CD4-positive, alpha-beta T cell (primary cell): ENCODE measurements around the gene BCAT1. TPM values are rescaled to one million over a fixed set of nuclear protein-coding genes. Genes with fewer than 3 reads are reported as not detected.
"Not testable (repeated sequence)": the region's sequence is repeated elsewhere in the genome, so short reads cannot be mapped to it uniquely, and the experiment has no call there.

ENCODE experiments used
- ATAC-seq: fragments of 200-7000 bp; cut with Tn5 transposase; one replicate; pipeline ENCODE4 v1.10.0; 2022; ENCODE audit warnings: mild to moderate bottlenecking; ENCODE audit not compliant: poor library complexity
- CTCF ChIA-PET: fragments of 350-600 bp; sonication (Branson Sonifier 250); formaldehyde crosslinking; loops from one replicate; lab custom pipeline; 2021; ENCODE audit warnings: antibody characterized with exemption, inconsistent platforms; lab: Charles Lee
- POLR2A ChIA-PET: fragments of 350-600 bp; sonication (Branson Sonifier 250); formaldehyde crosslinking; loops from one replicate; lab custom pipeline; 2021; ENCODE audit warnings: antibody characterized with exemption, inconsistent platforms; lab: Charles Lee
- DNase-seq, 14 experiments: peaks; one replicate each; pipeline ENCODE4 v3.0.0-alpha.2; 2013 to 2020; ENCODE audit warnings: mixed read lengths in 2 of 14
- H3K27ac ChIP-seq, 2 donors: one replicate each; pipeline versions ENCODE4 v1.5.1 to v1.7.0; 2013; ENCODE audit warnings: low read length in 2 of 2, low read depth in 1 of 2, mild to moderate bottlenecking in 1 of 2
- H3K27me3 ChIP-seq, 2 experiments: 1 replicate in 1 of 2; 2 replicates in 1 of 2; pipeline versions ENCODE4 v1.6.1 to v1.7.0; 2013; ENCODE audit warnings: low read length in 2 of 2, control low read depth in 1 of 2, mild to moderate bottlenecking in 1 of 2, moderate library complexity in 1 of 2; ENCODE audit not compliant: insufficient read depth in 2 of 2, control insufficient read depth in 1 of 2
- H3K36me3 ChIP-seq: one replicate; pipeline ENCODE4 v1.6.1; 2013; ENCODE audit warnings: low read length, control low read depth; ENCODE audit not compliant: insufficient read depth
- H3K4me1 ChIP-seq: one replicate; pipeline ENCODE4 v1.6.1; 2013; ENCODE audit warnings: low read length, control low read depth; ENCODE audit not compliant: insufficient read depth
- H3K4me3 ChIP-seq: one replicate; pipeline ENCODE4 v1.5.1; 2013; ENCODE audit warnings: mild to moderate bottlenecking, low read length, moderate library complexity
- H3K9me3 ChIP-seq, 2 experiments: 1 replicate in 1 of 2; 2 replicates in 1 of 2; pipeline versions ENCODE4 v1.6.1 to v1.7.0; 2013; ENCODE audit warnings: low read length in 2 of 2, mild to moderate bottlenecking in 2 of 2, control low read depth in 1 of 2, moderate library complexity in 1 of 2; ENCODE audit not compliant: control insufficient read depth in 1 of 2, insufficient read depth in 1 of 2
- H3K27ac Mint-ChIP-seq: one replicate; pipeline ENCODE4 v1.8.0; 2020; ENCODE audit warnings: mixed read lengths
- H3K27me3 Mint-ChIP-seq: one replicate; pipeline ENCODE4 v1.8.0; 2021; ENCODE audit warnings: mixed read lengths
- H3K36me3 Mint-ChIP-seq: one replicate; pipeline ENCODE4 v1.8.0; 2021; ENCODE audit warnings: low read depth, mixed read lengths
- H3K4me1 Mint-ChIP-seq: one replicate; pipeline ENCODE4 v1.8.0; 2021; ENCODE audit warnings: low read depth, mixed read lengths
- H3K4me3 Mint-ChIP-seq: one replicate; pipeline ENCODE4 v1.8.0; 2020; ENCODE audit warnings: mild to moderate bottlenecking, mixed read lengths
- H3K9me3 Mint-ChIP-seq: one replicate; pipeline ENCODE4 v1.8.0; 2020; ENCODE audit warnings: mixed read lengths
- intact Hi-C, 2 experiments: fragments of 100-400 bp; cut with DNase I in 1 of 2; cut with micrococcal nuclease in 1 of 2; formaldehyde crosslinking; loops; one replicate each; pipeline versions ENCODE4 v1.15.1 to v1.9.0; 2023 to 2025; cut with DNase I, micrococcal nuclease
- total RNA-seq, 174 experiments: library from RNA in 2 of 174; stranded (reverse) in 2 of 174; gene quantifications; one replicate each; pipeline ENCODE4 v1.2.3 and lab custom pipeline; 2021 to 2026
- TF ChIP-seq, protein P1 (sequence below): fragments of 200-600 bp; IDR thresholded peaks from one replicate; pipeline ENCODE4 v1.8.0; 2022; ENCODE audit warnings: antibody characterized with exemption, mild to moderate bottlenecking

BCAT1 gene
- total RNA-seq, 2 experiments from 2014 or later, result 0.34 to 0.91 TPM

DNA sequence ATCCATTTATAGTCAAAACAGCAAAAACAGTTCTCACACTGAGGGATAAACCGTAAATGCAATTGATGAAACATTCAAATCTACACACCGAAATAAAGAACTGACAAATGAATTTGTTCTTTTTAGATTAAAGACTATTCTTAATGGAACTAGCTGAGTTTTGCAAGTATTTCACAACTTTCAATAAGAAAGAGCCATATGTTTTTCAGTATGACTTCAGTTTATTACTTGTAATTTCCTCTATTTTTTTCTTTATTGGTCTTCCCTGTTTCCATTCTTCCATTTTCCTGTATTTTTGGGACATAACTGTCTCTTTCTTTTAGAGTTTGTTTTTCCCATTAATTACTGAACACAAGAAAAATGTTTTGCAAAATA, 4.3 kb downstream of the BCAT1 start:
- CTCF ChIA-PET, result no interaction called here
- no peaks in the 10 kb centered on the region for H3K36me3 Mint-ChIP-seq

GRCh38 chr12:24943947-24944600, 4.8 kb downstream of the BCAT1 start:
- TF ChIP-seq, protein P1, sequence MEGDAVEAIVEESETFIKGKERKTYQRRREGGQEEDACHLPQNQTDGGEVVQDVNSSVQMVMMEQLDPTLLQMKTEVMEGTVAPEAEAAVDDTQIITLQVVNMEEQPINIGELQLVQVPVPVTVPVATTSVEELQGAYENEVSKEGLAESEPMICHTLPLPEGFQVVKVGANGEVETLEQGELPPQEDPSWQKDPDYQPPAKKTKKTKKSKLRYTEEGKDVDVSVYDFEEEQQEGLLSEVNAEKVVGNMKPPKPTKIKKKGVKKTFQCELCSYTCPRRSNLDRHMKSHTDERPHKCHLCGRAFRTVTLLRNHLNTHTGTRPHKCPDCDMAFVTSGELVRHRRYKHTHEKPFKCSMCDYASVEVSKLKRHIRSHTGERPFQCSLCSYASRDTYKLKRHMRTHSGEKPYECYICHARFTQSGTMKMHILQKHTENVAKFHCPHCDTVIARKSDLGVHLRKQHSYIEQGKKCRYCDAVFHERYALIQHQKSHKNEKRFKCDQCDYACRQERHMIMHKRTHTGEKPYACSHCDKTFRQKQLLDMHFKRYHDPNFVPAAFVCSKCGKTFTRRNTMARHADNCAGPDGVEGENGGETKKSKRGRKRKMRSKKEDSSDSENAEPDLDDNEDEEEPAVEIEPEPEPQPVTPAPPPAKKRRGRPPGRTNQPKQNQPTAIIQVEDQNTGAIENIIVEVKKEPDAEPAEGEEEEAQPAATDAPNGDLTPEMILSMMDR, result no peak
- peaks cover 8 to 30% of the 10 kb centered on the region in 2 experiments for H3K27me3 ChIP-seq
- no peaks in the 10 kb centered on the region for H3K36me3 ChIP-seq
- Mint-ChIP-seq H3K4me1 (peaks cover 31% of the 10 kb centered on the region), H3K27me3 (peaks cover 65% of the 10 kb centered on the region), H3K27ac (no peak overlapping the region), H3K36me3 (no peaks in the 10 kb centered on the region), H3K4me3 (no peak overlapping the region), H3K9me3 (no peaks in the 10 kb centered on the region)
- ATAC-seq, result no peak
- ChIA-PET CTCF (no interaction called here), POLR2A (no interaction called here)
- peaks cover 11% of the 10 kb centered on the region for H3K4me1 ChIP-seq
- H3K4me3 ChIP-seq, result no peak overlapping the region
- DNase-seq, result no peak
- H3K27ac ChIP-seq, result no peak overlapping the region
- no peaks in the 10 kb centered on the region for H3K9me3 ChIP-seq
- intact Hi-C loops, result no loop called here

More for the DNA sequence above, 4.3 kb downstream of the BCAT1 start:
- ATAC-seq, result no peak
- intact Hi-C loops, result no loop called here
- no peak for DNase-seq
- Histone ChIP-seq H3K36me3 (no peaks in the 10 kb centered on the region), H3K27me3 (peaks cover 11 to 35% of the 10 kb centered on the region in 2 experiments), H3K9me3 (no peaks in the 10 kb centered on the region), H3K27ac (no peak overlapping the region), H3K4me3 (no peak overlapping the region), H3K4me1 (peaks cover 13% of the 10 kb centered on the region)
- Mint-ChIP-seq H3K4me1 (peaks cover 31% of the 10 kb centered on the region), H3K4me3 (no peak overlapping the region), H3K27me3 (peaks cover 70% of the 10 kb centered on the region), H3K27ac (no peak overlapping the region), H3K9me3 (no peaks in the 10 kb centered on the region)
- TF ChIP-seq, protein P1, result no peak
- POLR2A ChIA-PET, result no interaction called here

DNA sequence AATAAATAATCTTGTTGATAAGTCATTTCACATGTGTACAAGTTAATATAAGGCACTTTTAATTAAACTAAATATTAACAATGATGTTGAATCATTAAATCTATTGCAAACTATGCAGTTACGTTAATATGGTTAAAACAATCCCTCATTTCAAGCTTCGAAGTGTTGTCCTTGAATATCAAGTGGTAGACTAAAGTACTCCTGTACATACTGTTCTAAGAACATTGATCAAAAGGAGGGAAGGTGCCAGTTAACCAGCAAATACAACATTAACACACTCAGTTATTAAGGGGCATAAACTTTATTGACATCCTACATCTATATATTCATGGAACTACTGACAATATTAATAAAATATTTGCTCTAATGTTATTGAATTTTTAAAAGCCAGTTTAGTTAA, 8.7 kb downstream of the BCAT1 start:
- no peaks in the 10 kb centered on the region for H3K9me3 ChIP-seq
- TF ChIP-seq, protein P1, result no peak
- H3K36me3 Mint-ChIP-seq, result no peaks in the 10 kb centered on the region
- no peak overlapping the region for H3K4me3 Mint-ChIP-seq
- no peak overlapping the region for H3K4me3 ChIP-seq
- no peaks in the 10 kb centered on the region for H3K4me1 ChIP-seq
- intact Hi-C loops, result no loop called here
- CTCF ChIA-PET, result no interaction called here
- H3K36me3 ChIP-seq, result no peaks in the 10 kb centered on the region
- H3K27me3 Mint-ChIP-seq, result peaks cover 31% of the 10 kb centered on the region
- peaks cover 7% of the 10 kb centered on the region for H3K4me1 Mint-ChIP-seq
- no peak overlapping the region for H3K27ac Mint-ChIP-seq
- DNase-seq (no peak), ATAC-seq (no peak)
- H3K27me3 ChIP-seq, result peaks cover 0 to 19% of the 10 kb centered on the region in 2 experiments
- POLR2A ChIA-PET, result no interaction called here
- H3K9me3 Mint-ChIP-seq, result no peaks in the 10 kb centered on the region
- no peak overlapping the region for H3K27ac ChIP-seq

DNA sequence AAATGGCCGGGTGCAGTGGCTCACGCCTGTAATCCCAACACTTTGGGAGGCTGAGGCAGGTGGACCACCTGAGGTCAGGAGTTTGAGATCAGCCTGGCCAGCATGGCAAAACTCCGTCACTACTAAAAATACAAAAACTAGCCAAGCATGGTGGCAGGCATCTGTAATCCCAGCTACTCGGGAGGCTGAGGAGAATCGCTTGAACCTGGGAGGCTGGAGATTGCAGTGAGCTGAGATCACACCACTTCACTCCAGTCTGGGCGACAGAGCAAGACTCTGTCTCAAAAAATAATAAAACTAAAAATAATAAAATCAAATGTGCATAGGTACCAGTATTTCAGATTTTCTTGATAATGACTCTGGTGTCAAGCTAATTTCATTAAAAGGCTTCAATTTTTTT, 9.3 kb downstream of the BCAT1 start:
- peaks cover 26% of the 10 kb centered on the region for H3K27me3 Mint-ChIP-seq
- H3K27me3 ChIP-seq, result peaks cover 0 to 13% of the 10 kb centered on the region in 2 experiments
- CTCF ChIA-PET, H3K36me3 Mint-ChIP-seq, intact Hi-C loops, H3K36me3 ChIP-seq, H3K4me3 Mint-ChIP-seq, POLR2A ChIA-PET, H3K27ac Mint-ChIP-seq, H3K4me1 Mint-ChIP-seq, H3K4me1 ChIP-seq, H3K27ac ChIP-seq, H3K4me3 ChIP-seq, ATAC-seq, DNase-seq, H3K9me3 Mint-ChIP-seq, H3K9me3 ChIP-seq: not testable (repeated sequence)
